Duodenal mucosa (tissue), 2 donors: ENCODE measurements around the gene CIB4.

Source experiments
- H3K27ac ChIP-seq: one replicate; pipeline ENCODE4 v1.7.0; 2013; ENCODE audit warnings: low read depth, low read length
- H3K27me3 ChIP-seq, 2 donors: one replicate each; pipeline ENCODE4 v1.7.0; 2013; ENCODE audit warnings: low read length in 2 of 2, control low read depth in 1 of 2; ENCODE audit not compliant: insufficient read depth in 2 of 2, control insufficient read depth in 1 of 2
- H3K36me3 ChIP-seq, 2 donors: one replicate each; pipeline ENCODE4 v1.7.0; 2013; ENCODE audit warnings: low read length in 2 of 2, control low read depth in 1 of 2; ENCODE audit not compliant: insufficient read depth in 2 of 2, control insufficient read depth in 1 of 2
- H3K4me1 ChIP-seq, 2 donors: one replicate each; pipeline ENCODE4 v1.7.0; 2013; ENCODE audit warnings: low read length in 2 of 2, control low read depth in 1 of 2; ENCODE audit not compliant: insufficient read depth in 2 of 2, control insufficient read depth in 1 of 2
- H3K4me3 ChIP-seq, 2 donors: one replicate each; pipeline ENCODE4 v1.7.0; 2013; ENCODE audit warnings: low read length in 2 of 2, low read depth in 1 of 2
- H3K9ac ChIP-seq, 2 donors: one replicate each; pipeline ENCODE4 v1.7.0; 2013; ENCODE audit warnings: low read length in 2 of 2, low read depth in 1 of 2
- H3K9me3 ChIP-seq, 2 donors: one replicate each; pipeline ENCODE4 v1.7.0; 2013; ENCODE audit warnings: low read length in 2 of 2, control low read depth in 1 of 2; ENCODE audit not compliant: control insufficient read depth in 1 of 2

CIB4 gene

GRCh38 chr2:26615860-26616705 lies 25.1 kb downstream of the CIB4 start:
- H3K27me3 ChIP-seq, result no peaks in the 10 kb centered on the region
- H3K27ac ChIP-seq, result no peak overlapping the region
- no peaks in the 10 kb centered on the region for H3K9me3 ChIP-seq
- H3K4me3 ChIP-seq, result no peak overlapping the region
- no peak overlapping the region for H3K9ac ChIP-seq
- H3K4me1 ChIP-seq, result peaks cover 30 to 36% of the 10 kb centered on the region in 2 donors
- H3K36me3 ChIP-seq, result no peaks in the 10 kb centered on the region

- Histone ChIP-seq H3K9ac (no peak overlapping the region), H3K4me1 (peaks cover 37 to 43% of the 10 kb centered on the region in 2 donors), H3K27me3 (no peaks in the 10 kb centered on the region), H3K4me3 (no peak overlapping the region), H3K9me3 (no peaks in the 10 kb centered on the region), H3K36me3 (no peaks in the 10 kb centered on the region), H3K27ac (no peak overlapping the region)
Observed at GRCh38 chr2:26615336-26615859, 25.8 kb downstream of the CIB4 start.

GRCh38 chr2:26614216-26615138 lies 26.7 kb downstream of the CIB4 start:
- Histone ChIP-seq H3K27me3 (no peaks in the 10 kb centered on the region), H3K9ac (no peak overlapping the region), H3K4me1 (peaks cover 47 to 50% of the 10 kb centered on the region in 2 donors), H3K27ac (no peak overlapping the region), H3K36me3 (no peaks in the 10 kb centered on the region), H3K9me3 (no peaks in the 10 kb centered on the region), H3K4me3 (no peak overlapping the region)

- no peak overlapping the region for H3K27ac ChIP-seq
- no peak overlapping the region for H3K9ac ChIP-seq
Observed at GRCh38 chr2:26613241-26614215, 27.6 kb downstream of the CIB4 start.

GRCh38 chr2:26612522-26613240 lies 28.5 kb downstream of the CIB4 start:
- H3K9me3 ChIP-seq, result no peaks in the 10 kb centered on the region
- H3K9ac ChIP-seq, result no peak overlapping the region
- H3K36me3 ChIP-seq, result no peaks in the 10 kb centered on the region
- no peak overlapping the region for H3K27ac ChIP-seq
- peaks cover 54 to 56% of the 10 kb centered on the region in 2 donors for H3K4me1 ChIP-seq
- no peaks in the 10 kb centered on the region for H3K27me3 ChIP-seq
- no peak overlapping the region for H3K4me3 ChIP-seq

More at GRCh38 chr2:26613241-26614215, 27.6 kb downstream of the CIB4 start:
- Histone ChIP-seq H3K36me3 (no peaks in the 10 kb centered on the region), H3K9me3 (no peaks in the 10 kb centered on the region), H3K4me1 (peaks cover 50 to 52% of the 10 kb centered on the region in 2 donors), H3K27me3 (no peaks in the 10 kb centered on the region), H3K4me3 (no peak overlapping the region)

GRCh38 chr2:26612034-26612433 lies 29.1 kb downstream of the CIB4 start:
- H3K9ac ChIP-seq, result no peak overlapping the region
- no peaks in the 10 kb centered on the region for H3K9me3 ChIP-seq
- H3K27ac ChIP-seq, result no peak overlapping the region
- no peaks in the 10 kb centered on the region for H3K36me3 ChIP-seq
- H3K4me1 ChIP-seq, result peaks cover 55 to 60% of the 10 kb centered on the region in 2 donors
- no peaks in the 10 kb centered on the region for H3K27me3 ChIP-seq
- no peak overlapping the region for H3K4me3 ChIP-seq

- Histone ChIP-seq H3K9ac (no peak overlapping the region), H3K36me3 (no peaks in the 10 kb centered on the region), H3K27me3 (no peaks in the 10 kb centered on the region), H3K4me3 (no peak overlapping the region), H3K4me1 (peaks cover 53 to 68% of the 10 kb centered on the region in 2 donors), H3K27ac (no peak overlapping the region), H3K9me3 (no peaks in the 10 kb centered on the region)
Observed at GRCh38 chr2:26610504-26611335, 30.4 kb downstream of the CIB4 start.

GRCh38 chr2:26609839-26610277 lies 31.3 kb downstream of the CIB4 start:
- no peaks in the 10 kb centered on the region for H3K9me3 ChIP-seq
- no peaks in the 10 kb centered on the region for H3K27me3 ChIP-seq
- no peaks in the 10 kb centered on the region for H3K36me3 ChIP-seq
- peaks cover 47 to 65% of the 10 kb centered on the region in 2 donors for H3K4me1 ChIP-seq
- no peak overlapping the region for H3K27ac ChIP-seq
- no peak overlapping the region for H3K9ac ChIP-seq
- no peak overlapping the region for H3K4me3 ChIP-seq
